ENCODE measurements around the gene TTC1.

DNA sequence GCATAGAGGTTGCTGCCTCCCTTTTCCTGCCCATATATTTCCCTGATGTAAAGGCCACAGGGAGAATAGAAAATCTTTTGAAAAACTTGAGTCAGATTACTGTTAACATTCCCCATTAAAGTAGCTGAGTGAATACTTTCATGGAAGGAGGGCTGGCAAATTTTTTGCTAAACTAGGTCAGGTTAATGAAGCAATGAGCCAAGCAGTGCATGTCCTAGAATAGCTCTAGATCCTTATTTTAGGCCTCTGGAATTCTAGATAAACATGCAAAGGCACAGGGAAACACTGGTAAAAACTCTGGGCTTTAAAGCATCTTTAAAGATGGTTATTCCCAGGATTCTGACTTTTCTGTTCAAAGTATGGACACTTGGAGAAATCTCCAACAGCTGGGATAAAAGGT is 27.9 kb downstream of the TTC1 start:
- TF ChIP-seq SUZ12 (IDR thresholded peaks at IDR 0.05; ENCODE audit: extremely low read depth, insufficient read depth, insufficient read length) (no peak), YY1 (IDR thresholded peaks at IDR 0.05; ENCODE audit: insufficient read depth, insufficient read length) (no peak), ZNF274 (IDR thresholded peaks at IDR 0.05; ENCODE audit: low read depth, low read length) (no peak)

Data from NT2/D1 (cell line).